GM12873 (cell line): ENCODE data around the gene IL21R.
A peak's percentile ranks its signal among the peaks of the same experiment; 100 is the strongest.

Source experiments
- CTCF ChIP-seq: IDR thresholded peaks from 2 replicates; pipeline ENCODE4 v1.5.1; 2012; ENCODE audit warnings: low read depth, mild to moderate bottlenecking, moderate library complexity, low read length, control low read depth; ENCODE audit not compliant: insufficient read depth; ENCODE audit errors: missing control alignments

Gene IL21R

GRCh38 chr16:27445502-27446175 lies 43.7 kb downstream of the IL21R start:
- TF ChIP-seq CTCF, result peak; percentile 37

- TF ChIP-seq CTCF, result no peak
These were observed 44.7 kb downstream of the IL21R start for GRCh38 chr16:27446721-27447120.

GRCh38 chr16:27447301-27447700 lies 45.3 kb downstream of the IL21R start:
- no peak for TF ChIP-seq CTCF

GRCh38 chr16:27448532-27449433 lies 46.8 kb downstream of the IL21R start:
- TF ChIP-seq CTCF, result no peak

- no peak for TF ChIP-seq CTCF
These were observed 47.6 kb downstream of the IL21R start for GRCh38 chr16:27449434-27450195.

GRCh38 chr16:27450196-27450549 lies 48.2 kb downstream of the IL21R start:
- no peak for TF ChIP-seq CTCF
